Esophagus muscularis mucosa (tissue), 4 donors: ENCODE results near the gene PRKN.
"Not testable (repeated sequence)": the region's sequence is repeated elsewhere in the genome, so short reads cannot be mapped to it uniquely, and the experiment has no call there.

Experiments
- EP300 ChIP-seq: sonication (generic); formaldehyde crosslinking; IDR thresholded peaks from one replicate; pipeline ENCODE4 v1.6.1; 2017; ENCODE audit warnings: antibody characterized with exemption
- POLR2A ChIP-seq: fragments of 450-650 bp; IDR thresholded peaks from one replicate; pipeline ENCODE4 v1.6.1; 2017; ENCODE audit warnings: antibody characterized with exemption, moderate library complexity, mild to moderate bottlenecking, low read depth
- POLR2AphosphoS5 ChIP-seq, 2 donors: sonication (generic); formaldehyde crosslinking; IDR thresholded peaks; one replicate each; pipeline ENCODE4 v1.6.1; 2017; ENCODE audit warnings: antibody characterized with exemption in 2 of 2
- TF ChIP-seq, protein P1 (sequence below), 3 experiments: fragments of 200-600 bp in 2 of 3; fragments of 450-650 bp in 1 of 3; sonication (generic) in 2 of 3; IDR thresholded peaks; one replicate each; pipeline ENCODE4 v1.5.1; 2017 to 2019; ENCODE audit warnings: antibody characterized with exemption in 3 of 3, mild to moderate bottlenecking in 2 of 3, moderate library complexity in 1 of 3

DNA sequence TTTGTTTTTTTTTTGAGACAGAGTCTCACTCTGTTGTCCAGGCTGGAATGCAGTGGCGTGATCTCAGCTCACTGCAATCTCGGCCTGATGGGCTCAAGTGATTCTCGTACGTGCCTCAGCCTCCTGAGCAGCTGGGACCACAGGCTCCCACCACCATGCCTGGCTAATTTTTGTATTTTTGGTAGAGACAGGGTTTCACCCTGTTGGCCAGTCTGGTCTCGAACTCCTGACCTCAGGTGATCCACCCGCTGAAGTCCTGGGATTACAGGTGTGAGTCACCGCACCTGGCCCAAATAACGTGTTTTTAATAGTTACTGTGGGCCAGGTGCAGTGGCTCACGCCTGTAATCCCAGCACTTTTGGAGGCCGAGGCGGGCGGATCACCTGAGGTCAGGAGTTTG, 876.1 kb downstream of the PRKN start:
- TF ChIP-seq POLR2AphosphoS5 (IDR thresholded peaks at IDR 0.05); POLR2A; EP300: not testable (repeated sequence)
- TF ChIP-seq, protein P1, sequence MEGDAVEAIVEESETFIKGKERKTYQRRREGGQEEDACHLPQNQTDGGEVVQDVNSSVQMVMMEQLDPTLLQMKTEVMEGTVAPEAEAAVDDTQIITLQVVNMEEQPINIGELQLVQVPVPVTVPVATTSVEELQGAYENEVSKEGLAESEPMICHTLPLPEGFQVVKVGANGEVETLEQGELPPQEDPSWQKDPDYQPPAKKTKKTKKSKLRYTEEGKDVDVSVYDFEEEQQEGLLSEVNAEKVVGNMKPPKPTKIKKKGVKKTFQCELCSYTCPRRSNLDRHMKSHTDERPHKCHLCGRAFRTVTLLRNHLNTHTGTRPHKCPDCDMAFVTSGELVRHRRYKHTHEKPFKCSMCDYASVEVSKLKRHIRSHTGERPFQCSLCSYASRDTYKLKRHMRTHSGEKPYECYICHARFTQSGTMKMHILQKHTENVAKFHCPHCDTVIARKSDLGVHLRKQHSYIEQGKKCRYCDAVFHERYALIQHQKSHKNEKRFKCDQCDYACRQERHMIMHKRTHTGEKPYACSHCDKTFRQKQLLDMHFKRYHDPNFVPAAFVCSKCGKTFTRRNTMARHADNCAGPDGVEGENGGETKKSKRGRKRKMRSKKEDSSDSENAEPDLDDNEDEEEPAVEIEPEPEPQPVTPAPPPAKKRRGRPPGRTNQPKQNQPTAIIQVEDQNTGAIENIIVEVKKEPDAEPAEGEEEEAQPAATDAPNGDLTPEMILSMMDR (IDR thresholded peaks at IDR 0.05): not testable (repeated sequence)
